HG03175 (cell line): ENCODE measurements around the gene PLTP.
"Not testable (repeated sequence)": the region's sequence is repeated elsewhere in the genome, so short reads cannot be mapped to it uniquely, and the experiment has no call there.

Experiments
- ATAC-seq: cut with Tn5 transposase; IDR thresholded peaks from one replicate; pipeline ENCODE4 v1.9.1; 2021; ENCODE audit warnings: mild to moderate bottlenecking, moderate library complexity; ENCODE audit not compliant: unreplicated experiment

Gene PLTP

GRCh38 chr20:45901332-45901731 is 10.6 kb downstream of the PLTP start:
- not testable (repeated sequence) for ATAC-seq

GRCh38 chr20:45899046-45899835 is 12.7 kb downstream of the PLTP start:
- ATAC-seq, result no peak

GRCh38 chr20:45898285-45898684 is 13.7 kb downstream of the PLTP start:
- no peak for ATAC-seq

GRCh38 chr20:45897692-45898091 is 14.3 kb downstream of the PLTP start:
- no peak for ATAC-seq

- ATAC-seq, result no peak
These were observed 14.7 kb downstream of the PLTP start for GRCh38 chr20:45897289-45897688.

GRCh38 chr20:45896641-45897161 is 15.3 kb downstream of the PLTP start:
- ATAC-seq, result no peak

- no peak for ATAC-seq
These were observed 17.2 kb downstream of the PLTP start for GRCh38 chr20:45894797-45895196.

- no peak for ATAC-seq
These were observed 18.1 kb downstream of the PLTP start for GRCh38 chr20:45893831-45894230.

GRCh38 chr20:45892828-45893500 is 19.0 kb downstream of the PLTP start:
- ATAC-seq, result no peak

GRCh38 chr20:45892049-45892825 is 19.7 kb downstream of the PLTP start:
- ATAC-seq, result no peak

GRCh38 chr20:45890985-45891983 is 20.7 kb downstream of the PLTP start, which contains the start of the genes CTSA and NEURL2:
TSS of gene CTSA (plus strand) at chr20:45891335. CDS start at chr20:45891569, 234 bp downstream.
TSS of gene NEURL2 (minus strand) at chr20:45891208. CDS start at chr20:45890991, 217 bp downstream.
- peak; percentile 78 for ATAC-seq

- peak; percentile 6 for ATAC-seq
These were observed 21.6 kb downstream of the PLTP start for GRCh38 chr20:45890077-45890984.

- no peak for ATAC-seq
These were observed 23.3 kb downstream of the PLTP start for GRCh38 chr20:45888681-45889080.

GRCh38 chr20:45887346-45887715 is 24.6 kb downstream of the PLTP start, which contains the start of gene SPATA25:
TSS of gene SPATA25 (minus strand) at chr20:45887622. CDS start at chr20:45887590, 32 bp downstream.
- ATAC-seq, result no peak

- ATAC-seq, result no peak
These were observed 25.2 kb downstream of the PLTP start for GRCh38 chr20:45886590-45887345.

GRCh38 chr20:45883100-45883469 is 28.9 kb downstream of the PLTP start:
- no peak for ATAC-seq

GRCh38 chr20:45882469-45883099 is 29.4 kb downstream of the PLTP start:
- ATAC-seq, result no peak
